Nephron progenitor cell (in vitro differentiated cells): Measurements from ENCODE around the gene MICAL1.

Experiments used
- DNase-seq: peaks from one replicate; pipeline ENCODE4 v3.0.0; 2021
- H3K27ac Mint-ChIP-seq: 2 replicates; pipeline ENCODE4 v1.8.0; 2021; ENCODE audit warnings: mild to moderate bottlenecking, moderate library complexity, mixed read lengths
- H3K27me3 Mint-ChIP-seq: 2 replicates; pipeline ENCODE4 v1.8.0; 2021; ENCODE audit warnings: mild to moderate bottlenecking, low read depth, mixed read lengths; ENCODE audit not compliant: poor library complexity
- H3K36me3 Mint-ChIP-seq: 2 replicates; pipeline ENCODE4 v1.8.0; 2021; ENCODE audit warnings: low read depth, mixed read lengths
- H3K4me1 Mint-ChIP-seq: 2 replicates; pipeline ENCODE4 v1.8.0; 2021; ENCODE audit warnings: mixed read lengths
- H3K4me3 Mint-ChIP-seq: 2 replicates; pipeline ENCODE4 v1.8.0; 2021; ENCODE audit warnings: mild to moderate bottlenecking, moderate library complexity, mixed read lengths
- H3K9me3 Mint-ChIP-seq: 2 replicates; pipeline ENCODE4 v1.8.0; 2021; ENCODE audit warnings: mild to moderate bottlenecking, moderate library complexity, mixed read lengths
- TF ChIP-seq, protein P1 (sequence below): fragments of 200-600 bp; sonication (generic); IDR thresholded peaks from 2 replicates; pipeline ENCODE4 v1.5.0; 2021; ENCODE audit warnings: antibody characterized with exemption

Gene MICAL1

DNA sequence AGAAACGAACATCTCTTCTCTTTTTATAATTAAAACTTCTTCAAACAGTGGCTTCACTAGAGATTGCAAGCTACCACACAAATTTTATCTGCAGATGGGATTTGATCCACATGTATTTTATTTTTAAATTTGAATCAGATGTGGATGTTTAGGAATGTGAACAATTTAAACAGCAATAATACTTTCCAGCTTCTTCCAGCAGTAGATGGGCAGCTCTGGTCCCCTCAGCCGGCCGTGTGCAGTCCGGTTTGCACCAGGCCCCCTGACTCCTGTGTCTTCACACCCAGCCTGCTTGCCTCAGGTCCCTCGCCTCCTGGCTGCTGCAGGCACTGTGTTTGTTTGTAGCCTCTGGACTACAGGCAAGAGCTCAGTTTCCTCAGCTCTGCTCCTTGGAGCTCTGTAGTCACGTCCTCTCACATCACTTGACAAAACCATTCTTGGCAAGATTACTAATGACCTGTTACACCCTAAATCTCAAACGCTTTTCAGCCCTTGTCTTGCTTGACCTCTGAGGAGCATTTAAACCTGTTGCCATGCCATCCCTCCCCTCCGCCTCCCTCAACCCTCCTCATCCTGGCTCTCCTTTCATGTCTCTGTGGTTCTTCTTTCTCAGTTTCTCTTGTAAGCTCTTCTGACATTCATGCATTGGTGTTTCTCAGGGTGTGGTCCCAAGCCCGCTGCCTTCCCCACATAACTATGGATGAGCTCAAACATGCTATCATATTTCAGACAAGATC, 40.6 kb upstream of the MICAL1 start:
- no peak overlapping the region for H3K27ac Mint-ChIP-seq
- no peak for DNase-seq
- H3K27me3 Mint-ChIP-seq, result peaks cover 14% of the 10 kb centered on the region
- peaks cover 20% of the 10 kb centered on the region for H3K4me1 Mint-ChIP-seq
- no peaks in the 10 kb centered on the region for H3K36me3 Mint-ChIP-seq
- no peak overlapping the region for H3K4me3 Mint-ChIP-seq
- TF ChIP-seq, protein P1, sequence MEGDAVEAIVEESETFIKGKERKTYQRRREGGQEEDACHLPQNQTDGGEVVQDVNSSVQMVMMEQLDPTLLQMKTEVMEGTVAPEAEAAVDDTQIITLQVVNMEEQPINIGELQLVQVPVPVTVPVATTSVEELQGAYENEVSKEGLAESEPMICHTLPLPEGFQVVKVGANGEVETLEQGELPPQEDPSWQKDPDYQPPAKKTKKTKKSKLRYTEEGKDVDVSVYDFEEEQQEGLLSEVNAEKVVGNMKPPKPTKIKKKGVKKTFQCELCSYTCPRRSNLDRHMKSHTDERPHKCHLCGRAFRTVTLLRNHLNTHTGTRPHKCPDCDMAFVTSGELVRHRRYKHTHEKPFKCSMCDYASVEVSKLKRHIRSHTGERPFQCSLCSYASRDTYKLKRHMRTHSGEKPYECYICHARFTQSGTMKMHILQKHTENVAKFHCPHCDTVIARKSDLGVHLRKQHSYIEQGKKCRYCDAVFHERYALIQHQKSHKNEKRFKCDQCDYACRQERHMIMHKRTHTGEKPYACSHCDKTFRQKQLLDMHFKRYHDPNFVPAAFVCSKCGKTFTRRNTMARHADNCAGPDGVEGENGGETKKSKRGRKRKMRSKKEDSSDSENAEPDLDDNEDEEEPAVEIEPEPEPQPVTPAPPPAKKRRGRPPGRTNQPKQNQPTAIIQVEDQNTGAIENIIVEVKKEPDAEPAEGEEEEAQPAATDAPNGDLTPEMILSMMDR, result no peak
- H3K9me3 Mint-ChIP-seq, result no peaks in the 10 kb centered on the region

DNA sequence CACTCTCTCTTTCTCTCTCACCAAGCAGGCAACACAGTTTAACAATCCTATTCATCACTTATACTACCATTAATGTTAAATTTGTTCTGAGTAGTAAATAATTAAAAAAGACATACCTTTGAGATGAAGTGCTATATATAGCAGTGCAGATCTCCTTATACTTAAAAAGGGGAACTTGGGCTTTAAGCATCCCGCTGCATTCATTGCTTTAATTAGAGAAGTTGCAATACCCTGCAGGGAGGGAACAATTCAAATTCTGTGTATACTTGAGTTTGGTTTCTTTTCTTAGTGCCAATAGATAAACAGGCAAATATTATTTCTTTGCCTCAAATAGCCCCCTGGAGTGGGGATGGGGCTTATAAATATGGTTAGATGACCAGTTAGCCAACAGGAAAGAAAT, 38.3 kb upstream of the MICAL1 start:
- DNase-seq, result no peak
- H3K27ac Mint-ChIP-seq, result no peak overlapping the region
- H3K36me3 Mint-ChIP-seq, result no peaks in the 10 kb centered on the region
- H3K9me3 Mint-ChIP-seq, result no peaks in the 10 kb centered on the region
- peaks cover 32% of the 10 kb centered on the region for H3K4me1 Mint-ChIP-seq
- H3K27me3 Mint-ChIP-seq, result peaks cover 11% of the 10 kb centered on the region
- TF ChIP-seq, protein P1, result no peak
- H3K4me3 Mint-ChIP-seq, result no peak overlapping the region

DNA sequence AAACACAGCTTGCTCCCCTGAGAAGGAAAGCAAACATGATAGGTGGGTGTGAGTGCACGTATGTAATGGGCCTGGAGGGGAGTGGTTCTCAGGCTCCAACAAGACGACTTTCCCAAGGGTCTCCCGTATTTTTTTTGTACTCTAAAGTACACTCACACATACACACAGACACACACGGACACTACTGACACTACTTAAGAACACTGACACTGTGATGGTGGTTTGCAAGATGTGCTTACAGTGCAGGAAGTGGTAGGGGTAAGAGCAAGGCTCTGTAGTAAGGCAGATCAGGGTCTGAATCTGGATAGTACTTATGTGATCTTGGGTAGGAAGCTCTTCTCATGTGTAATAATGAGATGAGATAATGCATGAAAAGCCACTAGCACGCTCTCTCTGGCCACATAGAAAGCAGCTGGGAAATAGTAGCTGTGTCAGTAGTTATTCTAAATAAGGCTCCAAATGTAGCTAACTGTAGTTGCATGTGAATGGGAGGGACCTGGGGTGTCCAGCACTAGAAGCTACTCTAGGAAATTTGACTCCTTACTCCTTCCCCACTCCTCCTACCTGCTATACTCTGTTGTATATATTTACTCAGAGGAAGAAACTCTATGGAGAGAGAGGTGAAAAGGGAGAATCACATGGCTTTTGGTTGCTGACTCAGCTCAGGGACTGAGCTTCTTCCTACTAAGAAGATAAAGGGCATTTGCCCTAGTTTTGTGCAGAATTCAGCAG, 35.8 kb upstream of the MICAL1 start:
- no peaks in the 10 kb centered on the region for H3K9me3 Mint-ChIP-seq
- peaks cover 23% of the 10 kb centered on the region for H3K4me1 Mint-ChIP-seq
- no peak overlapping the region for H3K4me3 Mint-ChIP-seq
- TF ChIP-seq, protein P1, result no peak
- H3K27ac Mint-ChIP-seq, result no peak overlapping the region
- no peak for DNase-seq
- H3K27me3 Mint-ChIP-seq, result peaks cover 15% of the 10 kb centered on the region
- no peaks in the 10 kb centered on the region for H3K36me3 Mint-ChIP-seq

DNA sequence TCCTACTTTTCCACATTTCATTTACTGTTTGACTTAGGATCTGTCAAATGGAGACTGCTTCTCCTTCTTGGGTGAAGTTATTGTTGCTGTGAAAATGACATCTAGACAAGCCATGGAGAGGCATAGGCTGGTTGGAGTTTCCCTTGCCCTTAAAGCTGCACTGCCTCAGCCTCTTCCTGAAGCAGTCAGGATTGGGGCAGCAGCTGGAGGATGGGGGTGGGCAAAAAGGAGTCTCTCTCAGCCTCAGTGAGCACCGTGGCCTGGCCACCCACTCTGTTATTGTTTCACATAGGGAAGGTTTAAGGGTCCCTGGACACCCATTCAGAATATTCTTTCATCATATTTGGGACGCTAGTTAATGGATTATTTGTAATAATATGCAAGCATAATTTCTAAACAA, 35.1 kb upstream of the MICAL1 start:
- H3K27ac Mint-ChIP-seq, result no peak overlapping the region
- peaks cover 15% of the 10 kb centered on the region for H3K27me3 Mint-ChIP-seq
- H3K9me3 Mint-ChIP-seq, result no peaks in the 10 kb centered on the region
- H3K4me3 Mint-ChIP-seq, result no peak overlapping the region
- TF ChIP-seq, protein P1, result no peak
- peaks cover 20% of the 10 kb centered on the region for H3K4me1 Mint-ChIP-seq
- no peak for DNase-seq
- H3K36me3 Mint-ChIP-seq, result no peaks in the 10 kb centered on the region

DNA sequence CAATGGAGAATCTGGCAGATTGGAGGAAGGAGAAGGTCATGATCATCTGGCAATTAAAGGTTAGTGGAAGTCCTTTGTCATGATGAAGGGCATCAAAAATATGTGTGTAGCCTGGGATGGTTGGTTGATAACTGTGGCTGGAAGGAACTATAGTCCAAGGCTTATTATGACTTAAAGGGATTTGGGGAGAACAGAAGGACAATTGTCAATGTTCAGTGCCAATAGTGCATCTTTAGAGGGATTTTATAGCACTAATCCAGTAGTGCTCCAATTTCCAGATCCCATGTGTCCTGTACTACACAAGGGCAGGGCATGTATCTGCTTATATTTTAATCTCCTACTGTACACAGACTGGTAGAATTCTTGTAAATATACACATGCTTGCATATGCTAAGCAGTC, 32.4 kb upstream of the MICAL1 start:
- DNase-seq, result no peak
- Mint-ChIP-seq H3K27me3 (peaks cover 31% of the 10 kb centered on the region), H3K27ac (no peak overlapping the region), H3K4me3 (no peak overlapping the region), H3K4me1 (peaks cover 20% of the 10 kb centered on the region), H3K36me3 (no peaks in the 10 kb centered on the region), H3K9me3 (no peaks in the 10 kb centered on the region)
- TF ChIP-seq, protein P1, result no peak
